GM12878 (cell line): ENCODE results near the gene GLRA1. TPM values are rescaled to one million over a fixed set of nuclear protein-coding genes. Genes with fewer than 3 reads are reported as not detected.

Source experiments
- ATAC-seq: fragments of 200-7000 bp; cut with Tn5 transposase; 3 replicates; pipeline ENCODE4 v1.9.1; 2020; ENCODE audit warnings: mild to moderate bottlenecking, moderate library complexity
- BruUV-seq: library from RNA; stranded (reverse); fragments of 400-500 nt; replicated peaks from 2 replicates; lab custom pipeline; 2021; lab: Mats Ljungman, UMichigan
- CTCF ChIA-PET: fragments of 300-600 bp; sonication (Branson Sonifier 250); formaldehyde crosslinking; extraction: SDS; loops from one replicate; lab custom pipeline; 2021; ENCODE audit warnings: inconsistent platforms; lab: Yijun Ruan, JAX
- POLR2A ChIA-PET: fragments of 350-600 bp; formaldehyde crosslinking; extraction: SDS; loops from one replicate; lab custom pipeline; 2021; ENCODE audit warnings: inconsistent platforms; lab: Charles Lee
- RAD21 ChIA-PET: fragments of 300-600 bp; sonication (Branson Sonifier 250); formaldehyde crosslinking; loops from one replicate; lab custom pipeline; 2023; ENCODE audit warnings: antibody characterized with exemption; ENCODE audit not compliant: unreplicated experiment; lab: Charles Lee
- SMC1A ChIA-PET: fragments of 300-600 bp; sonication (Branson Sonifier 250); formaldehyde crosslinking; loops from one replicate; lab custom pipeline; 2023; ENCODE audit not compliant: unreplicated experiment, uncharacterized antibody; lab: Charles Lee
- DNase-seq: peaks from one replicate; pipeline ENCODE4 v3.0.0-alpha.2; 2011; ENCODE audit warnings: low read depth, low spot score
- FAIRE-seq: peaks from 3 replicates; lab custom pipeline; 2011; peaks lifted over from hg19 to GRCh38; lab: Jason Lieb, UNC
- H2AFZ ChIP-seq: 2 replicates; pipeline ENCODE4 v1.6.0; 2011; ENCODE audit warnings: low read depth, low read length, control low read depth; ENCODE audit not compliant: control insufficient read depth
- H3K27ac ChIP-seq: 2 replicates; pipeline ENCODE4 v1.5.1; 2011; ENCODE audit warnings: control low read depth; ENCODE audit not compliant: control insufficient read depth, insufficient read depth
- H3K27me3 ChIP-seq, 2 experiments: replicated peaks in 1 of 2; 2 replicates each; pipeline versions ENCODE4 v1.6.0 to v1.6.1; 2011; ENCODE audit warnings: low read length in 1 of 2; ENCODE audit not compliant: control insufficient read depth in 2 of 2, insufficient read depth in 2 of 2
- H3K36me3 ChIP-seq, 2 experiments: 2 replicates each; pipeline ENCODE4 v1.5.1; 2011; ENCODE audit warnings: low read length in 1 of 2; ENCODE audit not compliant: control insufficient read depth in 2 of 2, insufficient read depth in 2 of 2
- H3K4me1 ChIP-seq: 2 replicates; pipeline ENCODE4 v1.6.1; 2011; ENCODE audit warnings: mild to moderate bottlenecking, low read length, moderate library complexity, mixed read lengths; ENCODE audit not compliant: control insufficient read depth, insufficient read depth
- H3K4me2 ChIP-seq: 2 replicates; pipeline ENCODE4 v1.6.0; 2011; ENCODE audit warnings: control low read depth; ENCODE audit not compliant: control insufficient read depth, insufficient read depth
- H3K4me3 ChIP-seq: fragments of 200-600 bp; sonication (generic); 2 replicates; pipeline ENCODE4 v1.5.1; 2016
- H3K79me2 ChIP-seq: 2 replicates; pipeline ENCODE4 v1.6.0; 2011; ENCODE audit warnings: low read length; ENCODE audit not compliant: control insufficient read depth, insufficient read depth
- H3K9ac ChIP-seq: 2 replicates; pipeline ENCODE4 v1.8.0; 2011; ENCODE audit warnings: low read length, control low read depth, mixed read lengths; ENCODE audit not compliant: control insufficient read depth, insufficient read depth
- H3K9me3 ChIP-seq: replicated peaks from 3 replicates; pipeline ENCODE4 v1.5.1; 2011; ENCODE audit warnings: mild to moderate bottlenecking, low read length; ENCODE audit not compliant: control insufficient read depth, insufficient read depth
- H4K20me1 ChIP-seq: 2 replicates; pipeline ENCODE4 v1.6.0; 2011; ENCODE audit not compliant: control insufficient read depth, insufficient read depth
- ATF7 ChIP-seq: fragments of 450-650 bp; IDR thresholded peaks from 2 replicates; pipeline ENCODE4 v1.6.1; 2016; ENCODE audit warnings: low read depth, mild to moderate bottlenecking
- CBFB ChIP-seq: IDR thresholded peaks from 2 replicates; pipeline ENCODE4 v1.6.1; 2016; ENCODE audit warnings: antibody characterized with exemption, low read depth
- CEBPB ChIP-seq, 2 experiments: fragments of 150-350 bp in 1 of 2; IDR thresholded peaks; 2 replicates each; pipeline ENCODE4 v1.6.1; 2012 to 2014; ENCODE audit warnings: low read depth in 2 of 2, low read length in 2 of 2, borderline replicate concordance in 1 of 2, inconsistent platforms in 1 of 2
- E2F4 ChIP-seq: IDR thresholded peaks from 2 replicates; pipeline ENCODE4 v1.6.1; 2012; ENCODE audit warnings: low read depth, low read length, improper control_type of control experiment
- HDAC6 ChIP-seq: fragments of 200-600 bp; sonication (generic); IDR thresholded peaks from one replicate; pipeline ENCODE4 v1.8.0; 2017; ENCODE audit warnings: antibody characterized with exemption; ENCODE audit not compliant: unreplicated experiment
- IRF5 ChIP-seq: fragments of 450-650 bp; IDR thresholded peaks from 2 replicates; pipeline ENCODE4 v1.6.1; 2017; ENCODE audit warnings: borderline replicate concordance
- NR2C2 ChIP-seq: IDR thresholded peaks from 2 replicates; pipeline ENCODE4 v1.6.1; 2011; ENCODE audit warnings: borderline replicate concordance, low read depth; ENCODE audit not compliant: control insufficient read depth, insufficient read length
- NR2F1 ChIP-seq: fragments of 450-650 bp; conservative IDR thresholded peaks from 2 replicates; pipeline ENCODE4 v1.6.1; 2017; ENCODE audit warnings: mild to moderate bottlenecking
- USF2 ChIP-seq: IDR thresholded peaks from 2 replicates; pipeline ENCODE4 v1.6.1; 2011; ENCODE audit warnings: low read depth, low read length, improper control_type of control experiment, borderline replicate concordance
- ZZZ3 ChIP-seq: IDR thresholded peaks from 2 replicates; pipeline ENCODE4 v1.6.1; 2011; ENCODE audit warnings: low read depth; ENCODE audit not compliant: control insufficient read depth, insufficient read length
- whole genome bisulfite sequencing: methylation state at CpG from one replicate; pipeline ENCODE4 v1.1.6; 2016; ENCODE audit warnings: low lambda C conversion rate; ENCODE audit not compliant: insufficient replicate concordance, insufficient coverage; ENCODE audit errors: missing lambda C conversion rate; 5-methylcytosine and 5-hydroxymethylcytosine counted together
- in situ Hi-C: fragments of 300-500 bp; cut with MboI; formaldehyde crosslinking; loops from 9 replicates; pipeline ENCODE4 v1.14.3; 2018; ENCODE audit warnings: mixed read lengths
- intact Hi-C: fragments of 100-400 bp; cut with micrococcal nuclease; formaldehyde crosslinking; loops from one replicate; pipeline ENCODE4 v1.14.2; 2022; ENCODE audit not compliant: unreplicated experiment
- polyA plus RNA-seq, 11 experiments: library from polyadenylated mRNA; depleted of rRNA in 4 of 11; unstranded in 6 of 11; stranded (reverse) in 5 of 11; fragments of >200 nt; fragmentation: Nextera tagmentation in 4 of 11; fragmentation: Illumina TruSeq in 1 of 11; extraction: Ambion mirVana in 4 of 11; extraction: Trizol in 1 of 11; gene quantifications; 1 replicate in 1 of 11; 2 replicates in 10 of 11; pipeline versions ENCODE4 v1.2.1 to v1.2.3, GENCODE V29; 2011 to 2016; ENCODE audit warnings: inconsistent platforms in 2 of 11, missing spikeins in 2 of 11, low read depth in 1 of 11
- total RNA-seq, 4 experiments: library from RNA; depleted of rRNA in 3 of 4; stranded (reverse); fragments of >200 nt in 3 of 4; fragmentation: Illumina TruSeq in 1 of 4; extraction: Trizol in 1 of 4; gene quantifications; 2 replicates each; pipeline versions ENCODE4 v1.2.1 to v1.2.3, GENCODE V29; 2013 to 2021

Gene GLRA1
- total and polyA plus RNA-seq, 10 of the 15 experiments (the other 5 are each of a cell fraction or from before 2014, with no cell fraction given) = not detected

GRCh38 chr5:151795426-151795825, 129.2 kb downstream of the GLRA1 start:
- no TSS peak for BruUV-seq
- in situ Hi-C loops = no loop called here
- 100% methylated on average over 1 of the region's 1 CpG for WGBS
- no peaks in the 10 kb centered on the region for H3K27me3 ChIP-seq
- no peak for TF ChIP-seq CEBPB (IDR thresholded peaks at IDR 0.05; ENCODE audit: borderline replicate concordance in 1 of 2, low read depth in 2 of 2, low read length in 2 of 2)
- TF ChIP-seq IRF5 = no peak
- TF ChIP-seq NR2F1 = no peak
- TF ChIP-seq E2F4 = no peak
- TF ChIP-seq ZZZ3 = no peak
- TF ChIP-seq HDAC6 = no peak
- no peak for TF ChIP-seq CBFB
- no peak for TF ChIP-seq NR2C2
- TF ChIP-seq ATF7 = no peak
- no peak for TF ChIP-seq USF2
- TF ChIP-seq, all 136 proteins: peak for 0
- FAIRE-seq (no peak), DNase-seq (no peak), ATAC-seq (no peak)
- peaks cover 19 to 67% of the 10 kb centered on the region in 2 experiments for H3K36me3 ChIP-seq
- no peak overlapping the region for H3K4me2 ChIP-seq
- H3K4me1 ChIP-seq = no peaks in the 10 kb centered on the region
- ChIA-PET RAD21 (no interaction called here), CTCF (no interaction called here), POLR2A (no interaction called here), SMC1A (no interaction called here)
- H3K9ac ChIP-seq = no peak overlapping the region
- no peak overlapping the region for H3K27ac ChIP-seq
- H3K9me3 ChIP-seq = no peaks in the 10 kb centered on the region
- no peak overlapping the region for H2AFZ ChIP-seq
- no peak overlapping the region for H3K4me3 ChIP-seq
- peaks cover 15% of the 10 kb centered on the region for H3K79me2 ChIP-seq
- intact Hi-C loops = no loop called here
- H4K20me1 ChIP-seq = no peaks in the 10 kb centered on the region
